ENCODE measurements around the gene RALY.

RALY gene

DNA sequence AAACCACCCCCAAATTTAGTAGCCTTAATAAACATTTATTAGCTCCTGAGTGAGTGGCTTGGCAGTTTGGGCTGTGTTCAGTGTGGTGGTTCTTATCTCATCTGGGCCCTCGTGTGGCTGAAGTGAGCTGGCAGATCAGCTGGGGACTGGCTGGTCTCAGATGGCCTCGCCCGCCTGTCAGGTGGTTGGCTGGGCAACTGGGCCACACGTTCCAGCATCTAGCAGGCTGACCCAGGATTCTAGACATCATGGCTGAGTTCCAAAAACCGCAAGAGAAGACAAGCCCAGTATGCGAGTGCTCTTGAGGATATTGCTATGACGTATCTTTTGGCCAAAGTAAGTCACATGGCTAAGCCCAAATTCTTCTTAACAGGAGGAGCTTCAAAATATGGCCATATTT is 89.4 kb downstream of the RALY start:
- peak; percentile 72 for DNase-seq

- DNase-seq: no peak
These were observed 90.1 kb downstream of the RALY start for GRCh38 chr20:34083781-34084180.

GRCh38 chr20:34084227-34084923 is 90.7 kb downstream of the RALY start:
- no peak for DNase-seq

DNA sequence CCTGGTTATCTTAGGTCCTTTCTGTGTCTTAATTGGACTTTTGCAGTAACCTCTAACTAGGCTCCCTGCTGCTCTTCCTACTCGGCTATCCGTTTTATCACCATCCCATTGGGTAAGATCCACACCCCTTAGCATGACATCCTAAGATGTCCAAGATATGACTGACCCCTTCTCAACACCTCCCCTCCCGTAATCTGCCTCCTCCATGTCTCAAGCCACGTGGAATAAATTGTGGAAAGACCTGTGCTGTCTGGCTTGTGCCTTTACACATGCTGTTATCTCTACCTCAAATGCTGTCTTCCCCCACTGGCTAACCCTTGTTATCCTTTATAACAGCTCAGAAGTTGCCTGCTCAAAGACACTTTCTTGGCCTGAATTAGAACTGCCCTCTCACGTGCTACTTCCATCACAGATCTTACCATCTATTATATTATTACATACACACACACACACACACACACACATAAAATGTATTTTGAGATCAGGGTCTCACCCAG is 91.9 kb downstream of the RALY start:
- no peak for DNase-seq

GRCh38 chr20:34088305-34089174 is 94.8 kb downstream of the RALY start:
- DNase-seq: no peak

GRCh38 chr20:34089175-34089479 is 95.4 kb downstream of the RALY start:
- DNase-seq: no peak

DNA sequence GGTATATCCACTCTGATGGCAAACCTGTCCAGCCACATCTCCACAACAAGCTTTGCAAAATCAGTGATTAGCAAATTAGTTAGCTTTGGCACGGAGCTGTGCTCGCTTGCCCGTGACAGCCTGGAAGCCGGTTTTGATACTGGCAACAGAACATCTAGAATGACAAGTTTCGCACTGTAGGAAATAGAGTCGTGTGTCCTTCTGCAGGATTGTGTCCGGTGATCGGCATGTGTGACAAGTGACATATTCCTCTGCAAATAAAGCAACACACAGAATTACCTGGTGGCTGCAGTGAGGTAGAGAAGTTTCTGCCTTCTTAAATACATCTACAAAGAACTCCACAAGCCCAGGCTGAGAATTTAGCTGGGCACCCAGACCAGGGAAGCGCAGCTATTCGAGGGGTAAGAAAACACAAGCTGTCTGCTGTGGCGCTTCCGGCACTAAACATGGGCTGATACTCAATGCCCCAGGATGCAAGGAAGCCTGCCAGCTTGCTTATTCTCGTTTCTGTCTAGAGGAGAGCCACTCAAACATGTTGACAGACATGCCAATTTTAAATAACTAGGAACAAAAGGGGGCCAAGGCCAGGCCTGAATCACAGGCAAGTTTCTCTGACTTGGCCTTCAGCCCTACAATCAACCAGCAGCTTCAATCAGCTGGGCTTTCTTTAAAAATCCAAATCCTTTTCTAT is 96.1 kb downstream of the RALY start:
- no peak for DNase-seq

DNA sequence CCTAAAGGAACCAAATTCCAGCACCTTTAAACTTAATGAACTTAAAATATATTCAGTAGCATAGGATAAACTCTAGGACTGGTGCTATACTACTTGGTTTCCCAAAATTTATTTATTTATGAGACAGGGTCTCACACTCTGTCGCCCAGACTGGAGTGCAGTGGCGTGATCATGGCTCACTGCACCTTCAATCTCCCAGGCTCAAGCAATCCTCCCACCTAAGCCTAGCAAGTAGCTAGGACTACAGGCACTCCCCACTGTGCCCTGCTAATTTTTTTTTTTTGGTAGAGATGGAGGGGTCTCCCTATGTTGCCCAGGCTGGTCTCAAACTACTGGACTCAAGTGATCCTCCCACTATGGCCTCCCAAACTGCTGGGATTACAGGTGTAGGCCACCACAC is 96.9 kb downstream of the RALY start:
- DNase-seq: no peak

DNA sequence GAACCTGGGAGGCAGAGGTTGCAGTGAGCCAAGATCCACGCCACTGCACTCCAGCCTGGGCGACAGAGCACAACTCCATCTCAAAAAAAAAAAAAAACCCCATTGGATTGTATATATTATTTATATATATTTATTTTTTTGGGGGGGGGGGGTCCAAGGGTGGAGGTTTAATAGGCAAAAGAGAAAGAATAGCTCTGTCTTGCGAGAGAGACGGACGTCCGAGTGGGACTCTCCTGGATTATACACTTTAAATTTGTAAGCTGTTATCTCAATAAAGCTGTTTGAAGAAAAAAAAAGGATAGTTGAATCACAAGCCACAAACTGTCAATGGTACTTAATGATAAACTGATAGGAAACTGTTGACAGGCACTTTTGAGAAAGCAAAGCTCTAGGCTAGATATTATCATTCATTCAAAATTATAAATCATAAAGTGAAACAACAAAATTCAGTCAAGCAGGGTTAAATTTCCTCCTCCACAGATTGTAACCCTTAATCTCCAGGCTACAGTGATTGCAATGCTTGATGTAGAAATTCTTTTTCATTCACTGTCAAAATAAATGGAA is 98.0 kb downstream of the RALY start:
- DNase-seq: no peak

DNA sequence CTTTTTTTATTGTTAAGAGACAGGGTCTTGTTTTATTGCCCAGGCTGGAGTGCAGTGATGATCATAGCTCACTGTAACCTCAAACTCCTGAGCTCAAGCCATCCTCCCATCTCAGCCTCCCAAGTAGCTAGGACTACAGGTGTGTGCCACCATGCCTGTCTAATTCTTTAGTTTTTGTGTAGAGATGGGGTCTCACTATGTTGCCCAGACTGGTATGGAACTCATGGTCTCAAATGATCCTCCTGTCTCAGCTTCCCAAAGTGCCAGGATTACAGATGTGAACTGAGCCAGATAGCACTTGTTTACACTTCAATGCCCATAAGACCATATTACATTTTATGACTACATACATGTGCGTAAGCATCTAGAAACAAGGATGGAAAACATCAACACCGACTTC is 100.2 kb downstream of the RALY start:
- no peak for DNase-seq

DNA sequence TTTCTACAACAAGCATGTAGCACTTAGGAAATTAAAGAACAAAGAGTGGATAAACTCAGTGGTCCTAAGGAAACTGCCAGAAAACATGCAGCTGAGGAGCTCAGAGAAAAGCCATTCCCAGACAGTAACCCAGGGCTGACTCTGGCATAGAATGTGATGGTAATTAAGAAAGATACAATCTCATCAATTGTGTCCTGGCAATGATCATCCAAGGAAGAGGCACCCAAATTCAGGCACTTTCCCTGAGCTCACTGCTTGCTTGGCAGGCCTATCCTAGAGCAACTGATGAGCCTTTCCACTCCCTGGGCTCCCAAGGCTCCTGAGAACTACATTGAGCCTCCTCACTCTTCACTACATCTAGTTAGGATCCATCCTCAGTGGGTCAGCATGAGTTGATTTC is 102.1 kb downstream of the RALY start:
- no peak for DNase-seq

- DNase-seq: no peak
These were observed 103.2 kb downstream of the RALY start for GRCh38 chr20:34096699-34097444.

DNA sequence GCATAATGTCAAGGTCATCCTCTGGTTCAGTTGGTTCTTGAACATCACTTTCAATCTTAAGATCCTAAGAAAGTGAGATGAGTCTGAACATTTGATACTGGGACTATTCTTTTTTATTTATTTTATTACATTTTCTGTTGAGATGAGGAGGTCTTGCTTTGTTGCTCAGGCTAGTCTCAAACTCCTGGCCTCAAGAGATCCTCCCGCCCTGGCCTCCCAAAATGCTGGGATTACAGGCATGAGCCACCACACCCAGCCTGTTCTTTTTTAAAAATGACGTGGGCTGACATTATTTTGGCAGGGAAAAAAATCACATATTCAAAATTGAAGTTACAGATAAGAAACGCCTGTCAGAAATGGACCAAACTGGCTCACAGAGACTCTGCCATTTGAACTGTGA is 104.9 kb downstream of the RALY start:
- no peak for DNase-seq

DNA sequence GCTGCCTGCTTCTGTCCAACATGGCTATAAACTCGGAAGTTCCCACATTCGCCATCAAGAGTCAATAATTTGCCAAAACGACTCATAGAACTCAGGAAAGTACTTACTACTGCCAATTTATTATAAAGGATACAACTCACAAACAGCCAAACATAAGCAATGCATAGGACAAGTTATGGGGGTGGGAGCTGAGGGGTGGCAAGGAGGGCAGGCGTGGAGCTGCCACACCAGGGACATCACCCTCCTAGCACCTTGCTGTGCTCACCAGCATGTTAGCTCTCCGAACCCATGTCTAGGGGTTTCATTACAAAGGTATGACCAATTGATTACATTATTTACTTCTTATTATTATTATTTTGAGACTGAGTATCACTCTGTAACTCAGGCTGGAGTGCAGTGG is 106.0 kb downstream of the RALY start:
- no peak for DNase-seq

- no peak for DNase-seq
These were observed 106.9 kb downstream of the RALY start for GRCh38 chr20:34100576-34100975.

DNA sequence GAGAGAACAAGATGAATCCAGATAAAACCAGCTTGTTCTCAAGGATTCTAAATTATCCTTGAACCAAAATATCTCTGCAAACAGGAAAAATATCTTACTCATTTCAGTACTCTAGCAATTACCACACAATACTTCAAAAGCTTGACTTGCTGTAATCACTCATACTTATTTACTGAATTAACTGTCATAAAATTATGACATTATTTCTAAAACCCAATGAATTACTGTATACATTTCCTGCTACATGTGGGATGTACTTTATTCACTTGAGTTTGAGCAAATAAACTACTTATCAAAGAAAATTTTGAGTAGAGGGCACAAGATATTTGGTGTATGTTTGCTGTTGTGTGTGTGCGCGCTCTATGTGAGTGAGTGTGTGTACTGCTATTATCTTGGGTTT is 108.6 kb downstream of the RALY start:
- no peak for DNase-seq

GRCh38 chr20:34104059-34104458 is 110.3 kb downstream of the RALY start:
- DNase-seq: no peak

DNA sequence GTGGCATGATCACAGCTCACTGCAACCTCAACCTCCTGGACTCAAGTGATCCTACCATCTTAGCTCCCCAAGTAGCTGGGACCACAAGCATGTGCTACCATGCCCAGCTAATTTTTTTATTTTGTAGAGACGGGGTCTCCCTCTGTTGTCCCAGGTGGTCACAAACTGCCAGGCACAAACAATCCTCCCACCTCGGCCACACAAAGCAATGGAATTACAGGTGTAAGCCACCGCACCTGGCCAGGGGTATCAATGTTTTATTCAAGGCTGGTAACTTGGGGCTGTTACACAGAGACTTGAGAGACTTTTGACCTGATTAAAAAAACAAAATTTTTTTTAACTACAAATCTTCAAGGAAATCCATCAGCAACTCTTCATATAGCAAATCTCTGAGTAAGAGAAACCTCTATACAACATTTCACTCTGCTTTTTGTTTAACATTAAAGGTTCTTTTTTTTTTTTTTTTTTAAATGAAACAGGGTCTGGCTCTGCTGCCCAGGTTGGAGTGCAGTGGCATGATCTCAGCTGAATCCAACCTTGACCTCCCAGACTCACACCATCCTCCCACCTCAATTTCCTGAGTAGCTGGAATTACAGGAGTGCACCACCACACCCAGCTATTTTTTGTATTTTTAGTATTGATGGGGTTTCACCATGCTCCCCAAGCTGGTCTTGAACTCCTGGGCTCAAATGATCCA is 112.4 kb downstream of the RALY start:
- DNase-seq: no peak

- DNase-seq: no peak
These were observed 115.0 kb downstream of the RALY start for GRCh38 chr20:34108616-34109174.

GRCh38 chr20:34109442-34109841 is 115.7 kb downstream of the RALY start:
- no peak for DNase-seq

- DNase-seq: no peak
These were observed 116.5 kb downstream of the RALY start for GRCh38 chr20:34110025-34110744.
